Immature natural killer cell (primary cell): ENCODE results near the gene RAB42. TPM values are rescaled to one million over a fixed set of nuclear protein-coding genes. Genes with fewer than 3 reads are reported as not detected.
"Not testable (repeated sequence)": the region's sequence is repeated elsewhere in the genome, so short reads cannot be mapped to it uniquely, and the experiment has no call there.

ENCODE experiments used
- DNase-seq, 3 donors: peaks; one replicate each; pipeline ENCODE4 v3.0.0; 2022; ENCODE audit warnings: mixed read lengths in 1 of 3
- H3K27ac Mint-ChIP-seq, 6 donors: one replicate each; pipeline ENCODE4 v1.8.0; 2020; ENCODE audit warnings: mixed read lengths in 6 of 6, mild to moderate bottlenecking in 5 of 6, inconsistent platforms in 4 of 6, moderate library complexity in 3 of 6
- H3K27me3 Mint-ChIP-seq, 3 donors: one replicate each; pipeline ENCODE4 v1.8.0; 2020 to 2021; ENCODE audit warnings: low read depth in 3 of 3, mild to moderate bottlenecking in 3 of 3, mixed read lengths in 3 of 3, moderate library complexity in 3 of 3, inconsistent platforms in 1 of 3
- H3K36me3 Mint-ChIP-seq, 3 donors: one replicate each; pipeline ENCODE4 v1.8.0; 2020; ENCODE audit warnings: mixed read lengths in 3 of 3, inconsistent platforms in 2 of 3, mild to moderate bottlenecking in 2 of 3
- H3K4me1 Mint-ChIP-seq, 2 donors: one replicate each; pipeline ENCODE4 v1.8.0; 2020; ENCODE audit warnings: inconsistent platforms in 2 of 2, mild to moderate bottlenecking in 2 of 2, mixed read lengths in 2 of 2, moderate library complexity in 1 of 2
- H3K4me3 Mint-ChIP-seq, 5 donors: one replicate each; pipeline ENCODE4 v1.8.0; 2020; ENCODE audit warnings: mild to moderate bottlenecking in 5 of 5, mixed read lengths in 5 of 5, inconsistent platforms in 3 of 5, moderate library complexity in 3 of 5
- H3K9me3 Mint-ChIP-seq, 6 donors: one replicate each; pipeline ENCODE4 v1.8.0; 2020; ENCODE audit warnings: mild to moderate bottlenecking in 6 of 6, mixed read lengths in 6 of 6, inconsistent platforms in 4 of 6, moderate library complexity in 3 of 6
- polyA plus RNA-seq, 3 donors: library from polyadenylated mRNA; unstranded; fragments of 300-500 nt; fragmentation: Illumina TruSeq; gene quantifications; one replicate each; pipeline ENCODE4 v1.2.3, GENCODE V29; 2021

Gene RAB42
- polyA plus RNA-seq, 3 donors from 2014 or later = not detected

DNA sequence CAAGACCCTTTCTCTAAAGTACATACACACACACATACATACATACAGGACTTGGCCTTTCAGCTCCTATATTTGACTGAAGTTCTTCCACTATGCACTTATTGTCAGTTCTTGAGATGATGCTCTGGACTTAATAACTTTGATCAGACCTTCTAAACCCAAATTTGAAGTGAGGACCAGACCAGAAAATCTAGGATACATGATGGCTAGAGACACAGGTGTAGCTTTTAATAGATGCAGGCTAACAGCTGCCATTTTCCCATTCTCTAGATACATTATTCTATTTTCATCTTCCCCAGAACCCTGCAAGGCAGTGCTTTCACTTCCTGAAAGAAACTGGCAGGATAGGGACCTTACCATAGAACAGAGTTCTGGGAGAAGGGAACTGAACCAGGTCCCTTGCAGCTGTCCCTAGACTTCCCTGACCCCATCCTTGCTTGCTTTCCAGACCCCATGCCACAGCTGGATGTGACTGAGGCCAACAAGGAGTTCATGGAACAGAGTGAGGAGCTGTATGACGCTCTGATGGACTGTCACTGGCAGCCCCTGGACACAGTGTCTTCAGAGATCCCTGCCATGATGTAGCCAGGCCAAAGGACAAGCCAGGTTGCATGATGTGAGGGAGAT, 14.9 kb upstream of the RAB42 start:
- Mint-ChIP-seq H3K27me3 (peaks cover 2 to 13% (median 7%) of the 10 kb centered on the region in 3 donors), H3K4me3 (no peak overlapping the region), H3K9me3 (no peaks in the 10 kb centered on the region), H3K36me3 (peaks cover 4 to 28% (median 10%) of the 10 kb centered on the region in 3 donors), H3K4me1 (peaks cover 31 to 41% of the 10 kb centered on the region in 2 donors), H3K27ac (peak overlapping the region in 5 of 6 donors; percentile 4 to 64 (median 55))
- no peak for DNase-seq

DNA sequence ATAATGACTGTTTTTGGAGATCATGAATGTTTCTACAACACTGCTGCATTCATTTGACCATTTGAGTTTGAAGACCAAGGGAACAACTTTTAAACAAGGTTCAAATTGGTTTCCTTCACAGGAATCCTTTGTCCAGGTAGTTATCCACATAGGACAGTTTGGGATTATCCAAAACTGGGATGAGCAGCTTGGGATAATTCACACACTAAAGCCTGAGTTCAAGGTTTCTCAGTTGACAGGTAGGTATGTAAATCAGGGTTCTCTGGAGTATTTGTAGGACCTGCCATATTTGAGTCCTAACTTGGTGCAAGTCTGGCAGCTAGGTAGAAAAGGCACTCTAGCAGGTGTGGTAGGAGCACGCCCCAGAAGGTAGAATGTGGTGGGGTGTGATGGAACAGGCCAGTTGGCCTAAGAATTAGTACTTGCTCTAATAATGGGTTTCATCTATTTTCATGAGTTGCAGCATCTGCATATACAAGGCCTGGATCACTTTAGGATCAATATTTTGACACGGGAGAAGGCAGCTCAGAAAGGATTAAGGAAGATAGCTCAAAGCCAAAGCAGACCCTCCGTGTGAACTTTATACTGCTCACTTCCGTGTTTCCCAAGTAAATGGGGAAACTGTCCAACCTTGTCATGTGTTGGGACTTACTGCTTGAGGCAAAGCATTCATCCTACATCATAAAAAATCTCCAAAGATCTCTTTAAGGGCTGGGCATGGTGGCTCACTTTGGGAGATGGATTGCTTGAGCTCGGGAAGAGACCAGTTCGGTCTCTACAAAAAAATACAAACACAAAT, 14.1 kb upstream of the RAB42 start:
- H3K27me3 Mint-ChIP-seq = peaks cover 2 to 13% (median 8%) of the 10 kb centered on the region in 3 donors
- no peak overlapping the region for H3K4me3 Mint-ChIP-seq
- no peaks in the 10 kb centered on the region for H3K9me3 Mint-ChIP-seq
- DNase-seq = no peak
- H3K36me3 Mint-ChIP-seq = peaks cover 4 to 28% (median 10%) of the 10 kb centered on the region in 3 donors
- peak overlapping the region in 5 of 6 donors; percentile 9 to 72 (median 55) for H3K27ac Mint-ChIP-seq
- peaks cover 35 to 47% of the 10 kb centered on the region in 2 donors for H3K4me1 Mint-ChIP-seq

DNA sequence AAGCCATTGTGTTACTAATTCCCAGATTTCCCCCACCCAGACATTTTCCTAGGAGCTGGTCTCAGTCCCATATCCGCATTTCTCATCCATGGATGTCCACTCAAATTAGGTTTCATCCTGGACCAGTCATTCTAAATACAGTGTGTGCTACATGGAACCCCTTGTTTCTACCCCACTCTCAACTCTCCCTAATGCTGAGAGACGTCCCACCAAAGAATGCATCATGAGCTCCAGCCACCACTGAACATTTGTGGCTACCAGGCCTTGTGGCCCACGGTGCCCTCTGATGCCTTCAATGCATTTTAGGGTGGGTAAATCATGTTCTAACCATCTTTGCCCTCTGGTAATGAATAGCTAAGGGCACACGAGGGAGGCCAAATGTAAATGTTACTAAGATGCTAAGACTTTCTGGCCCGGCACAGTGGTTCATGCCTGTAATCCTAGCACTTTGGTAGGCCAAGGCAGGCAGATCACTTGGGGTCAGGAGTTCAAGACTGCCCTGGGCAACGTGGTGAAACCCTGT, 13.3 kb upstream of the RAB42 start:
- peaks cover 37 to 51% of the 10 kb centered on the region in 2 donors for H3K4me1 Mint-ChIP-seq
- H3K9me3 Mint-ChIP-seq = no peaks in the 10 kb centered on the region
- peak overlapping the region in 4 of 6 donors; percentile 20 to 65 (median 62) for H3K27ac Mint-ChIP-seq
- no peak for DNase-seq
- H3K4me3 Mint-ChIP-seq = peak overlapping the region in 2 of 5 donors; percentile 21 to 27
- peaks cover 2 to 13% (median 8%) of the 10 kb centered on the region in 3 donors for H3K27me3 Mint-ChIP-seq
- peaks cover 4 to 28% (median 10%) of the 10 kb centered on the region in 3 donors for H3K36me3 Mint-ChIP-seq

DNA sequence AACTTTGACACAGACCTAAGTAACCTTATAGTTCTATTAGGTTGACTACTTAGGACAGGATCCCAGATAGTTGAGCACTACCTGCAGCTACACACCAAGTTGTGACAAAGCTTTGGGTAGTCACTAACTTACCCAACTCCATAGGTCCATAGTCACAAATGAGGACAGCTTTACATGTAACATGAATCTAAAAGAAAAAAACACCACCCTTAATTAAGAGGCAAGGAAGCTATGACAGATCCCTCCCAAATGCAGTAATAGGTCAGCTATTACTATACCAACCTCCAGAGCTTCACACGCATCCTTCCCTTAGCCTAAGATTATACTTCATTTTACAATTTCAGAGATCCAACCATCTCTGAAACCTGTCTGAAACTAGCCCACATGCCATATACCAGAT, 12.7 kb upstream of the RAB42 start:
- no peaks in the 10 kb centered on the region for H3K9me3 Mint-ChIP-seq
- H3K27ac Mint-ChIP-seq = peak overlapping the region; percentile 17 to 85 (median 80)
- H3K27me3 Mint-ChIP-seq = peaks cover 2 to 13% (median 8%) of the 10 kb centered on the region in 3 donors
- H3K4me3 Mint-ChIP-seq = peak overlapping the region; percentile 65 to 94 (median 93)
- H3K36me3 Mint-ChIP-seq = peaks cover 4 to 28% (median 10%) of the 10 kb centered on the region in 3 donors
- no peak for DNase-seq
- H3K4me1 Mint-ChIP-seq = peaks cover 37 to 51% of the 10 kb centered on the region in 2 donors

DNA sequence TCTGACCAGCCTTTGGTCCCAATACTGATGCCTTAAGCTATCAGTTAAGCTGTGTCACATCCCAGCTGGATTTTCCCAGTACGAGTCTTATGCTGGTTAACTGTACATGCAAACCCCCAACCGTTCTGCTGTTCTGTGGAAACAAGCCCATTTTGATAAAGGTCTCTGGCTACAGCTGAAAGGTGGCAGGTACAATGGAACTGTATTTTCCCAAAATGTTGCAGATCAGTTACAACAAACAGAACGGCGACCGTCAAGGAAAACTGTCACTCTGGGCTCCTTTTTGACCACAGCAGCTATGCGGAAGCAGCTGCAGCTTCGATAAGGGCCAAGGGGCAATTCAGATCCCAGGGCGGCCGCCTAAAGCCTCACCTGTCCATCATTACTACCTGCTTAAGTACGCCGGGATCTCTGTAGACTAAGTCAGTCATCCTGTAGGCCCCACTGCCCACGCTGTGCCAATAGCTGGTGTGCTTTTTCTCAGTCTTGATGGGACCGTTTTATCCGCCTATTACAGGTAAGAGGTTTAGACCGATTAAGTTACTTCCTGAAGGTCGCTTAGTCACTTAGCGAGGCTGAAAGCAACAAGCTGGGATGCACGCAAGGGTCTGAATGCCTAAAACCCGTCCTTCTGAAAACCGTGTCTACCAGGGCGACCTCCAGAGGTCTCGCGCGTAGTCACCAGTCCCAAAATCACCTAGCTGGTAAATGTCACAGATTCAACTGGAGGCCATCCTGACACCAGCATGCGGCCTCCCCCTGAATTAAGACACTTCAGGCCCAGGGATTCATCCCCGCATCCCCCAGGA, 11.1 kb upstream of the RAB42 start:
- H3K36me3 Mint-ChIP-seq = peaks cover 4 to 28% (median 10%) of the 10 kb centered on the region in 3 donors
- no peaks in the 10 kb centered on the region for H3K9me3 Mint-ChIP-seq
- peaks cover 2 to 11% (median 6%) of the 10 kb centered on the region in 3 donors for H3K27me3 Mint-ChIP-seq
- peaks cover 37 to 51% of the 10 kb centered on the region in 2 donors for H3K4me1 Mint-ChIP-seq
- DNase-seq = peak in 2 of 3 donors; percentile 28
- peak overlapping the region; percentile 39 to 95 (median 80) for H3K27ac Mint-ChIP-seq
- peak overlapping the region; percentile 91 to 94 (median 93) for H3K4me3 Mint-ChIP-seq

DNA sequence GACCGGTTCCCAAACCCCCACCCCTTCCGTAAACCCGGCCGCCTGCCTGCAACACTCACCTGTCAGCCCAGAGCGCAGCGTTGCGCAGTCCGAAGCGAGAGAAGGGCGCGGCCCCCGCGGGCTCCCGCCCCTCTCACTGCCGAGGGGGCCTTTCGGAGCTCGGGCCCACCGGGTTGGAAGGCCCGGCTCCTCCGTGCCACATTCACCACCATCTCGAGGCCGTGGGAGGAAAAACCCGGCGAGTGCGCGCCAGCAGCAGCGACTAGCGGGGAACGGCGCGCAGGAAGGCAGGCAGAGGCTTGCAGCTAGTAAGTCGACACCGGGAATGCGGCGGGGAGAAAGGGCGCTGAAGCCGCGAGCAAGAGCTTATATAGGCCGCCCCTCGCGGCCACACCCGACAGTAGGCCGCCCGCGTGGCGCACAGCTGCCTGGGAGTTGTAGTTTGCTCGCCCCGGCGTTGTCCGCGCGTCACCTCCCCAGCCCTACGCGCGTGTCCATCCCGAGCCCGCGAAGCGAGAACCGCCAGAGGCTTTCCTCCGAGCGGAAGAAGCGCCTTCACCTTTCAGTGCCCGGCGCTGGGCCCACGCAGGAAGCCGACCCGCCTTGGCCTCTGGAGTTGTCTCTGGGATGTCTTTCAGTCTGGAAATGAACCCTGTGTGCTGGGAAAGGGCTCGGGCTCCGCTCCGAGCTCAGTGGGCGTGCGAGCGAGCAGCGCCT, 10.4 kb upstream of the RAB42 start:
- DNase-seq = peak; percentile 86 to 90 (median 88)
- Mint-ChIP-seq H3K4me1 (peaks cover 37 to 51% of the 10 kb centered on the region in 2 donors), H3K27me3 (peaks cover 2 to 11% (median 6%) of the 10 kb centered on the region in 3 donors), H3K36me3 (peaks cover 4 to 28% (median 10%) of the 10 kb centered on the region in 3 donors), H3K27ac (peak overlapping the region; percentile 73 to 95 (median 86)), H3K4me3 (peak overlapping the region; percentile 91 to 94 (median 93)), H3K9me3 (no peaks in the 10 kb centered on the region)

DNA sequence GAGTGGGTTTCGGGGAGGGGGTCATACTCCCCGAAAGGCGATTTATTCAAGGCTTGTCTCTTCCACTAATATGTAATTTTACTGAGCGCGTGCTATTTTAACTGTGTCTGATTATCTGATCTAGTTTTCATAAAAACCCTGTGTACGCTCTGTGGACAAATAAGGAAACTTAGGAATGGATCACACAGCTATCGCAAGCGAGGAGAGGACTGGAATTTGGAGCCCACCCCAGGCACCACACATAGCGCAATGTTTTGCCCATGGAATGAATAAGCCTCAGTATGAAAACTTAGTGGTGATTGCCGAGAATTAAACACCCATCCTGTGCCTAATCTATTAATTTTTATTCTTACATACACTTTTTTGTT, 9.8 kb upstream of the RAB42 start:
- peak overlapping the region; percentile 91 to 94 (median 93) for H3K4me3 Mint-ChIP-seq
- H3K4me1 Mint-ChIP-seq = peaks cover 37 to 51% of the 10 kb centered on the region in 2 donors
- H3K27ac Mint-ChIP-seq = peak overlapping the region; percentile 57 to 88 (median 80)
- DNase-seq = no peak
- H3K36me3 Mint-ChIP-seq = peaks cover 4 to 24% (median 10%) of the 10 kb centered on the region in 3 donors
- H3K27me3 Mint-ChIP-seq = peaks cover 2 to 11% (median 6%) of the 10 kb centered on the region in 3 donors
- H3K9me3 Mint-ChIP-seq = no peaks in the 10 kb centered on the region

DNA sequence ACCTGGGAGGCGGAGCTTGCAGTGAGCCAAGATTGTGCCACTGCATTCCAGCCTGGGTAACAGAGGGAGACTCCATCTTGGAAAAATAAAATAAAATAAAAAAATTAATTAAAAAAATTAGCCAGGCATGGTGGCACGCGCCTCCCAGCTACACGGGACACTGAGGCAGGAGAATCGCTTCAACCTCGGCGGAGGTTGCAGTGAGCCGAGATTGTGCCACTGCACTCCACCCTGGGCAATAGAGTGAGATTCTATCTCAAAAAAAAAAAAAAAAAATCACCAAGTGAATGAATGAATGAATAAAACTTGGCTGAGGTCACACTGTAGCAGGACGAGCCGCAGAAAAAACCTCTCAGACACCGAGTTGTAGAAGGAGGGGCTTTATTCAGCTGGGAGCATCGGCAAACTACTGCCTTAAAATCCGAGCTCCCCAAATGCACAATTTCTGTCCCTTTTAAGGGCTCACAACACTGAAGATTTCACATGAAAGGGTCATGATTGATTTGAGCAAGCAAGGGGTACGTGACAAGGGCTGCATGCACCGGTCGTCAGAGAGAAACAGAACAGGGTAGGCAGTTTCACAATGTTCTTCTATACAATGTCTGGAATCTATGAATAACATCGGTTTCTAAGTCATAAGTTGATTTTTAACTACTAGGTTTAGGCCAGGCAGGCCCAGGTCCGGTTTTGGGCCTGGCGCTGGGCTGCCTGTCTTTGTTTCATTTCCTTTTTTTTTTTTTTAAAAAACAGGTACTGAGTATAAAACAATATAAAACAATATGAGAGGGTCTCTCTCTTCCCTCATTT, 5.3 kb upstream of the RAB42 start:
- not testable (repeated sequence) for H3K36me3 Mint-ChIP-seq, H3K27ac Mint-ChIP-seq

DNA sequence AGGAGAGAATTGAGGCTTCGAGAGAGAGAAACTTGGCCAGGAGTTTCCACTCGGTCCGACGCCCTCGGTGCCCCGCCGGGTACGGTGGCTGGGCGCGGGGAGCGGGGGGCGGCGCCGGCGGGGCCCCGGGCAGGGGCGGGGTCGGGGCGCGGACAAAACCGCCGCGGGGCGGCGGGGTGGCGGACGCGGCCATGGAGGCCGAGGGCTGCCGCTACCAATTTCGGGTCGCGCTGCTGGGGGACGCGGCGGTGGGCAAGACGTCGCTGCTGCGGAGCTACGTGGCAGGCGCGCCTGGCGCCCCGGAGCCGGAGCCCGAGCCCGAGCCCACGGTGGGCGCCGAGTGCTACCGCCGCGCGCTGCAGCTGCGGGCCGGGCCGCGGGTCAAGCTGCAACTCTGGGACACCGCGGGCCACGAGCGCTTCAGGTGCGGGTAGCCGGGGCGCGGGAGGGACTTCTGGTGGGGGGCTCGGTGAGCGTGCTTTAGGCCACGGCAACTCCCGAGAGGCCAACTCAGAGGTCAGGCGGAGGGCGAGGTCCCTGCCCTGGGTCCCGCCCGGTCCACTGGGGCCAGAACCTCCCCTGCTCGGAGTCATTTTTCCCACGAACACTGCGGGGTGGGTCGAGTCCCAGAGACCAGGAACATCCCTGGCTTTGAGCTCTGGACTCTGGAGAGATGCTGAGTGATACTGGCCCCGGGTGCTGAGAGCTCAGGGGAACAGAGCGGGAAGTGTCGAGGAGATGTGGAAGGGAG, 431 bp downstream of the RAB42 start:
- H3K4me1 Mint-ChIP-seq = peaks cover 0 to 10% of the 10 kb centered on the region in 2 donors
- H3K27ac Mint-ChIP-seq = no peak overlapping the region
- H3K27me3 Mint-ChIP-seq = peaks cover 0 to 2% (median 0%) of the 10 kb centered on the region in 3 donors
- no peaks in the 10 kb centered on the region for H3K9me3 Mint-ChIP-seq
- peak overlapping the region; percentile 69 to 85 (median 83) for H3K4me3 Mint-ChIP-seq
- peak in 2 of 3 donors; percentile 18 for DNase-seq
- H3K36me3 Mint-ChIP-seq = peaks cover 0 to 3% (median 0%) of the 10 kb centered on the region in 3 donors

More for the DNA sequence above, 5.3 kb upstream of the RAB42 start:
- H3K9me3 Mint-ChIP-seq, DNase-seq, H3K27me3 Mint-ChIP-seq, H3K4me3 Mint-ChIP-seq: not testable (repeated sequence)
- peaks cover 11 to 14% of the 10 kb centered on the region in 2 donors for H3K4me1 Mint-ChIP-seq

DNA sequence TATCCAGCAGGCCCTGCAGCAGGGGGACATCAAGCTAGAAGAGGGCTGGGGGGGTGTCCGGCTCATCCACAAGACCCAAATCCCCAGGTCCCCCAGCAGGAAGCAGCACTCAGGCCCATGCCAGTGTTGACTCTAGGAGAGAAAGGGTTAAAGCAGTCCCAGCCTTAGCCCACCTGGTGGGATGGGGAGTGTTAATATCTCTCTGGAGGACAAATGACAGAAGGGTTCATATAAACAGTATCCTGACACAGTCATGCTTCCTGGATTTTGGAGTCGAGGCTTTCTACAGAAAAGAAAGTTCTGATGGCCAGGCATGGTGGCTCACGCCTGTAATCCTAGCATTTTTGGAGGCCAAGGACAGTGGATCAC, 1.9 kb downstream of the RAB42 start:
- peaks cover 0 to 10% of the 10 kb centered on the region in 2 donors for H3K4me1 Mint-ChIP-seq
- not testable (repeated sequence) for H3K9me3 Mint-ChIP-seq, H3K27ac Mint-ChIP-seq, H3K27me3 Mint-ChIP-seq, DNase-seq, H3K4me3 Mint-ChIP-seq, H3K36me3 Mint-ChIP-seq

DNA sequence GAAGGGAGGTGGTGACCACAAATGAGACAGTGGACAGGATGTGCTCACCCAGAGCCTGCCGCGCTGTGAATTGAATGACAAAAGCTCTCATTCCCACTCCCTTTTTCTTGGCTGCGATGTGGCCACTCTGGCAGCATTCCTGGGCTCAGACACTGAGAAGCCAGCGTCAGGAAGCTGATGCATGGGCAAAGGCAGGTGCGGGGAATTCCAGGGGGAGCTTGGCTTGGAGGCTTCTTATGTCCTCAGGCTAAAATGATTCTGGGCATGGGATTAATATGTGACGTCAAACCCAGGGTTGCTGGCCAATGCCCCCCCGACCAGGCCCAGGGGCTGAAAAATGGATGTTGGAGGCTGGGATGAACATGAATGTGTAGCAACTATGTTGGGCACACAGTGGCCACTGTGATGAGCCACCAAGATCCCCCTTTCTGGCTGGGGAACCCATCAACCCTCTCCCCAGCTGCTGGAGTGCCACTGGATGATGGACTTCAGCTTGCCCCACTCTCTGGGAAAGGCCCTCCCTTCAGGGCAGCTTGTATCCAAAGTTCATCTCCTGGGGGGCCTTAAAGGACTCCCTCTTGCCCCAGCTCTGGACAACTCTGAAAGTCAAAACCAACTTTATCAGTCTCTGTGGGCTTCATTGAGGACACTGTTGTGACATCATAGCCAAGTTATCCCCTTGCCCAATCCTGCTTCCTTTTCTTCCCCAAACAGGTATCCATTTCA, 2.8 kb downstream of the RAB42 start:
- H3K4me3 Mint-ChIP-seq, H3K9me3 Mint-ChIP-seq, H3K36me3 Mint-ChIP-seq, H3K27me3 Mint-ChIP-seq, H3K27ac Mint-ChIP-seq, DNase-seq: not testable (repeated sequence)
- H3K4me1 Mint-ChIP-seq = peaks cover 0 to 10% of the 10 kb centered on the region in 2 donors
